ENCODE results near the gene CEMP1.

The CEMP1 gene

GRCh38 chr16:2505695-2506094, 25.5 kb downstream of the CEMP1 start:
- in situ Hi-C loops (cut with MboI; ENCODE audit: low sequenced_read_pairs), result no loop called here

DNA sequence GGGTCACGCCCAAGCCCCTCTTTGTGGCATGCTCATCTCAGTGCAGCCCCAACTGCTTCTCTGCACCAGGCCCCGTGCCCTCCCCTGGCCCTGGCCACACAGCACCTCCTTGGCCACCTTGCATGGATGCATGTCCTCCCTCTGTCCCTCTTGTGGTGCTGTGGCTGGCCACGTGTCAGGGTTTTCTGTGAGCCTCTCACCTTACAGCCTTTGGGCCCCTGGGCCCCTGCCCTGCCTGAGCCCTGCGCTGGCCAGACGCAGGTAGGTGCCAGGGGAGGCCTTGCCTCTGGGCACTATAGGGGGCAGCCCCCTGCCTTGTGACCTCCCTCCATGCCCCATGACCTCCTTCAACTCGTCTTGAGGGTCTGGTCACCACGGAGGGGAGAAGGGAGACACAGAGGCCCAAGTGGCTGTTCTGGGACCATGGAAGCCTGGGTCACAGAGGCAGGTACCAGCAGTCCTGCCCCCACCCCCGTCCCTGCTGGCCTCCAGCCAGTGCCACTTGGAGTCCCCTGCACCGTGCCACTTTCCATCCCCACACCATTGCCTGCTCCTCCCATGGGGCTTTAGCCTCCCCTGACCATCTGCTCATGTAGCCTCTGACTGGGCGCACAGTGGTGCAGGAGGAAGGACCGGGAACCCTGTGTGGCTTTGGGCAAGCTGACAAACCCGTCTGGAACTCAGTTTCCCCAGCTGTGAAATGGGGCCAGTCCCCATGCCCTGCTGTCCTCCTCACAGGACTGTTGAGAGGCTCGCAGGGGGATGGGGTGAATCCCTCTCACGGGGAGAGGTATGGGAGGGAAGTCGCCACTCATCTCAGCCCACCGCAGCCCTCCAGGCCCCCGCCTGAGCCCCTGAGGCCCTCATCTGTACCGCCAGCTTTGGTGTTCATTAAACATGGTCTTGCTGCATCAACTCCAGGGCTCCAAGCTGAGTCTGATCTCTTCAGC, 29.0 kb downstream of the CEMP1 start:
- in situ Hi-C loops (cut with MboI; ENCODE audit: low sequenced_read_pairs), result no loop called here

GRCh38 chr16:2500918-2501750, 30.1 kb downstream of the CEMP1 start:
- in situ Hi-C loops (cut with MboI; ENCODE audit: low sequenced_read_pairs), result no loop called here

- in situ Hi-C loops (cut with MboI; ENCODE audit: low sequenced_read_pairs), result no loop called here
Observed at GRCh38 chr16:2500430-2500917, 30.7 kb downstream of the CEMP1 start.

GRCh38 chr16:2499890-2500429, 31.2 kb downstream of the CEMP1 start:
- in situ Hi-C loops (cut with MboI; ENCODE audit: low sequenced_read_pairs), result no loop called here

DNA sequence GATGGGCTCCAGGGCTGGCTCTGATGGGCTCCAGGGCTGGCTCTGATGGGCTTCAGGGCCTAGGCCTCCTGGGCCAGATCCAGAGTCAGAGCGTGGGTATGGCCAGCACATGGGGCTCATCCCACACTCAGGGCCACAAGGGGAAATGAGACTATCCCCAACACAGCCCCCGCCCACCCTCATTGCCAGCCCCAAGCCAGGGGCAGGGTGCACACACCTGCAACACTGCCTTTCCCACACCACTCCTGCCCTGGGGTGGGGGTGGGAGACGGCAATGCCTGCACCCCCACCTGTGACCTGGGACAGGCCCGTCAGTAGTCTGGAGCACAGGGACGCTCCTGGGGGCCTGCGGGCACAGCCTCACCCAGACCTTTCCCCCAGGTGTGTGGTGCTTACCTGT, 31.8 kb downstream of the CEMP1 start:
- in situ Hi-C loops (cut with MboI; ENCODE audit: low sequenced_read_pairs), result no loop called here

DNA sequence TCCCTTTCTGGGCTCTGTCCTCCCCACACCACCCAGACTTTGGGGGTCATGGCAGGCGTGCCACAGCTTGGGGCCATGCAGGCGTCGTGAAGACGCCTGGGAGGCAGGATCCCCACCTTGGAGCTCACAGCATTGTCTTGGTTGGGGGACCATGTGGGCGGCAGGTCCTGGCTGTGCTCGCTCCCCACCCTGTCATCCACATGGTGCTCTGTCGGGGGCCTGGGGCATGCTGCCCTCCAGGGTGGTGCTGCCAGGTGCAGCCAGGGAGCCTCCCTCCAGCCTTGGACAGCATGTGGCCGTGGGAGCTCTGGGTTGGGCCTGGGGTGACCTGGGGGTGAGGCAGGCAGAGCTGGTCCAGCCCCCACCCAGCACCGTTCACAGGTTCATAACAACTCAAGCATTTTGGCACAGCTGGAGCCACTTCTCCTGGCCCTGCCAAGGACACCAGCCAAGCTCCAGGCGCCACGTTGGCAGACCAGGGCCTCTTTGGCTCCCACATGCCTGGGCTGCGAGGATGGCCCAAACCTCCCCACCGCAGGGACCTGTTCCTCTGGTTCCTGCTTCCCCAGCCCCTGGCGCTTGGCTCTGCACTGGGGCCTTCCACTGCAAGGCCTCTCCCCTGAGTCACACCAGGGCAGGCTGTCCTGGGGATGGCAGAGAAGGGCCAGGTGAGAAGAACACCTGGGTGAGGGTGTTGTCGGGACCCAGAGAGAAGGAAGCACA, 32.5 kb downstream of the CEMP1 start:
- in situ Hi-C loops (cut with MboI; ENCODE audit: low sequenced_read_pairs), result no loop called here

GRCh38 chr16:2497695-2498484, 33.3 kb downstream of the CEMP1 start:
- in situ Hi-C loops (cut with MboI; ENCODE audit: low sequenced_read_pairs), result no loop called here

DNA sequence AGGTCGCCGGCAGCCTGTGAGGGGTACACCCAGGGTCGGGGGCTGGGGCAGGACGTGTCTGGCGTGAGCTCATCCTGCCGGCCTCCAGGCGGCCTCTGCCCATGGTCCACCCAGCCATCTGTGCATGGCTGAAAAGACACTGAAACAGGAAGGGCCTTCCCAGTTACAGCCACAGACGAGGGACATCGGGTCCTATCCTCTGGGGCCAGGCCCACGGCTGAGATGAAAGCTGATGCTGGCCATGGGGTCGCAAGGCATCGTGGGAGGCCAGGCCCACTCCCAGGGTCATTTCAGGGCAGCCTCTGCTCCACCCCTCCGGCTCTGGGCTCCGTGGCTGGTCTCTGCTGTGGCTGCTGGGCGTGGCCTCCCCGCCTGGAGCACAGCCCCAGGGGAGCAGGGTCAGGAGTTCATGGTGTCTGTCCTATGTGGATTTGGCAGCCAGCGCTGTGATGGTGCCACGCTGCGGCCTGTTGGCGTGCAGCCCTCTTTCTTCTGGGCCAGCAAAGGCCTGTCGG, 34.0 kb downstream of the CEMP1 start:
- in situ Hi-C loops (cut with MboI; ENCODE audit: low sequenced_read_pairs), result no loop called here

- in situ Hi-C loops (cut with MboI; ENCODE audit: low sequenced_read_pairs), result no loop called here
Observed at GRCh38 chr16:2496223-2497115, 34.7 kb downstream of the CEMP1 start.

- in situ Hi-C loops (cut with MboI; ENCODE audit: low sequenced_read_pairs), result no loop called here
Observed at GRCh38 chr16:2495041-2495440, 36.2 kb downstream of the CEMP1 start.

GRCh38 chr16:2494616-2495015, 36.6 kb downstream of the CEMP1 start:
- in situ Hi-C loops (cut with MboI; ENCODE audit: low sequenced_read_pairs), result no loop called here

DNA sequence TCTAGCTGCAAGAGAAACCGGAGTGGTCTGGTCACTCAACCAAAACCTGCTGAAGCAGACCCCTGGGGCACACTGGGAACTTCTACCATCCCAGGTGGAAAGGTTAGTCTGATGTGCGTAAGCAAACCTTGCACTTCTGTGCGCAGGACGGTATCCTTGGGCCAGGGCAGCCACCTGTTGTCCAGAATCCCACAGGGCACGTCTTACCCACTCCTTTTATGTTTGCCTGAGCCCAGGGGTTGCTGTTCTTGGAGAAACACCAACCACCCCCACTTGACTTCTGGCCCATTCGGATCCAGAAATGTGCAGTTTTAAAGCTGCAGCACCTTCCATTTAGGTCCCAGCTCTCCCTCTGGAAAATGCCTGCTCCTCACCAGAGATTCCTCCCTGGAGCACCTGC, 37.6 kb downstream of the CEMP1 start:
- in situ Hi-C loops (cut with MboI; ENCODE audit: low sequenced_read_pairs), result no loop called here

DNA sequence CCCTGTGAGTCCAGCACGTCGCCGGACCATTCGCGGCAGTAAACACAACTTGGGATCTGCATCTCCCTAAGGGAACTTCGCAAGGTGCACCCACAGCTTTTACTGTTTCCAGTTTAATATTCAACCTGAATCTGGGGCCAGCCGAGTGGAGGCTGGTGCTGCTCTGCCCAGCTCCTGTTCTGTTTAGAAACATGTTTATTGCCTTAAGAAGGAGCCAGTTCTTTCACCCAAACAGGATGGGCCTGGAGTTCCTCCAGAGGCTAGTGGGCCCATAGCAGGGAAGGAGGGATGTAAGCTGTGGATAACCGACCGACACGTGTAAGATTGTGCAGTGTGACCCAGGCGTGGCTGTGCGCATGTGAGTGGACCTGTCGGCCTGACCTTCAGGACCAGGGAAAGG, 38.9 kb downstream of the CEMP1 start:
- in situ Hi-C loops (cut with MboI; ENCODE audit: low sequenced_read_pairs), result no loop called here

GRCh38 chr16:2490190-2491105, 40.8 kb downstream of the CEMP1 start:
- in situ Hi-C loops (cut with MboI; ENCODE audit: low sequenced_read_pairs), result no loop called here

DNA sequence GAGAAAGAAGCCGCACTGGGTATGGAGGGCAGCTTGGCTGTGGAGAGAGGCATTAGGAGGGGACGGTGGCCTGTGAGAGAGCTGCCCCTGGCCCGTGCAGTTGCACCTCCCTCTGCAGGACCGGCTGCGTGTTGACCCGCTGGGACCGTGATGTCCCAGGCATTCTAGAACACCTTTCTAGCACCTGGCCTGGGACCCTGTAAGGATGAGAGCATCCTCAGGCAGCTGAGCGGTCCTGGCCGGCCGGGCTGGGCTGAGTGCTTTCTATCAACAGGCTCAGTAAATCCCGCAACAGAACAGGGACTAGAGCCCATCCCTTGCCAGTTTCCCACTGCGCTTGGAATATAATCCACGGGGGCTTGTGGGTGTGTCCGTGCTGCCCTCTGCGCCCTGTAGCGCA, 41.6 kb downstream of the CEMP1 start:
- in situ Hi-C loops (cut with MboI; ENCODE audit: low sequenced_read_pairs), result no loop called here

- in situ Hi-C loops (cut with MboI; ENCODE audit: low sequenced_read_pairs), result no loop called here
Observed at GRCh38 chr16:2487903-2488531, 43.2 kb downstream of the CEMP1 start.
